ENCODE measurements around the gene LSM12.

DNA sequence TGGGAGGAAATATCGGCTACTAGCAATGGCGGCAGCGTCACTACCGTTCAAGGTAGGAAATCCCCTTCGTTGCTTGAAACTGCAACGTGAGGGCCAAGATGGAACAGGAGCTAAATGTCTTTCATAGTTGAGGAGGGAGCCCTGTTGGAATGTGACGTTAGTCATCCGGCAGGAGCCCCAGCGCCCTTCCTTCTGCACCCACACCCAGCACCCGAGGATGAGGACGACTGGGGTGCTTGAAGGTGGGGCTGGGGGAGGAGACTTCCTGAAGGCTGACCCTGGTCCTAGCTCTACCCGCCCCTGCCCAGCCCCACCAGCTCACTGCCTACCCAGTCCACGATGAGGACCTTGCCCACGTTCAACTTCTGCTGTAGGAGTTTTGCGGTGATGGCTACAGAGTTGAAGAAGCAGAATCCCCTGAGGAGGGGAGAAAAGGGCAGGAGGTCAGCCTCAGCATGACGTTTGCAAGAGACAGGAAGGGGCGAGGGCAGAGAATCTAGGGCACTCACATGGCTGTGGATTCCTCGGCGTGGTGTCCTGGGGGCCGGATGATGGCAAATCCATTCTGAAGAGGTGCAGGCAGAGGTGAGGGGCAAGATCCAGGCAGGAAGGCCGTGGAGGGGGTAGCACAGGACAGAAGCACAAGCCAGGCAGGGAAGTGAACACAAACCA, 15.9 kb upstream of the LSM12 start:
- no peak for TF ChIP-seq EZH2 (IDR thresholded peaks at IDR 0.05)
- TF ChIP-seq, protein P1, sequence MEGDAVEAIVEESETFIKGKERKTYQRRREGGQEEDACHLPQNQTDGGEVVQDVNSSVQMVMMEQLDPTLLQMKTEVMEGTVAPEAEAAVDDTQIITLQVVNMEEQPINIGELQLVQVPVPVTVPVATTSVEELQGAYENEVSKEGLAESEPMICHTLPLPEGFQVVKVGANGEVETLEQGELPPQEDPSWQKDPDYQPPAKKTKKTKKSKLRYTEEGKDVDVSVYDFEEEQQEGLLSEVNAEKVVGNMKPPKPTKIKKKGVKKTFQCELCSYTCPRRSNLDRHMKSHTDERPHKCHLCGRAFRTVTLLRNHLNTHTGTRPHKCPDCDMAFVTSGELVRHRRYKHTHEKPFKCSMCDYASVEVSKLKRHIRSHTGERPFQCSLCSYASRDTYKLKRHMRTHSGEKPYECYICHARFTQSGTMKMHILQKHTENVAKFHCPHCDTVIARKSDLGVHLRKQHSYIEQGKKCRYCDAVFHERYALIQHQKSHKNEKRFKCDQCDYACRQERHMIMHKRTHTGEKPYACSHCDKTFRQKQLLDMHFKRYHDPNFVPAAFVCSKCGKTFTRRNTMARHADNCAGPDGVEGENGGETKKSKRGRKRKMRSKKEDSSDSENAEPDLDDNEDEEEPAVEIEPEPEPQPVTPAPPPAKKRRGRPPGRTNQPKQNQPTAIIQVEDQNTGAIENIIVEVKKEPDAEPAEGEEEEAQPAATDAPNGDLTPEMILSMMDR (IDR thresholded peaks at IDR 0.05) = no peak

Data from neural progenitor cell (in vitro differentiated cells).